Parathyroid adenoma (tissue), 2 donors: ENCODE results near the gene FAM174B.

Experiments used
- H2AFZ ChIP-seq: fragments of 300-600 bp; sonication (generic); one replicate; pipeline ENCODE4 v1.7.0; 2017; ENCODE audit warnings: antibody characterized with exemption, mild to moderate bottlenecking
- H3K27ac ChIP-seq: fragments of 300-600 bp; sonication (generic); one replicate; pipeline ENCODE4 v1.7.0; 2017
- H3K27me3 ChIP-seq: fragments of 300-600 bp; sonication (generic); one replicate; pipeline ENCODE4 v1.7.0; 2017; ENCODE audit warnings: low read length; ENCODE audit not compliant: control insufficient read depth, insufficient read depth
- H3K36me3 ChIP-seq: fragments of 300-600 bp; sonication (generic); one replicate; pipeline ENCODE4 v1.7.0; 2017; ENCODE audit warnings: low read length; ENCODE audit not compliant: control insufficient read depth, insufficient read depth
- H3K4me1 ChIP-seq: fragments of 300-600 bp; sonication (generic); one replicate; pipeline ENCODE4 v1.7.0; 2017; ENCODE audit warnings: control low read depth
- H3K4me2 ChIP-seq: fragments of 300-600 bp; sonication (generic); one replicate; pipeline ENCODE4 v1.7.0; 2017; ENCODE audit warnings: low read length
- H3K4me3 ChIP-seq: fragments of 300-600 bp; sonication (generic); one replicate; pipeline ENCODE4 v1.7.0; 2017; ENCODE audit warnings: low read depth, low read length
- H3K79me2 ChIP-seq: fragments of 300-600 bp; sonication (generic); one replicate; pipeline ENCODE4 v1.7.0; 2017; ENCODE audit warnings: control low read depth
- H3K9ac ChIP-seq: fragments of 300-600 bp; sonication (generic); one replicate; pipeline ENCODE4 v1.7.0; 2017; ENCODE audit warnings: mild to moderate bottlenecking
- H3K9me3 ChIP-seq: fragments of 300-600 bp; sonication (generic); one replicate; pipeline ENCODE4 v1.7.0; 2017; ENCODE audit warnings: low read length; ENCODE audit not compliant: control insufficient read depth
- TF ChIP-seq, protein P1 (sequence below): fragments of 300-600 bp; sonication (generic); IDR thresholded peaks from one replicate; pipeline ENCODE4 v1.7.0; 2017; ENCODE audit warnings: antibody characterized with exemption, mild to moderate bottlenecking
- donor health status: primary hyperparathyroidism.

FAM174B gene

DNA sequence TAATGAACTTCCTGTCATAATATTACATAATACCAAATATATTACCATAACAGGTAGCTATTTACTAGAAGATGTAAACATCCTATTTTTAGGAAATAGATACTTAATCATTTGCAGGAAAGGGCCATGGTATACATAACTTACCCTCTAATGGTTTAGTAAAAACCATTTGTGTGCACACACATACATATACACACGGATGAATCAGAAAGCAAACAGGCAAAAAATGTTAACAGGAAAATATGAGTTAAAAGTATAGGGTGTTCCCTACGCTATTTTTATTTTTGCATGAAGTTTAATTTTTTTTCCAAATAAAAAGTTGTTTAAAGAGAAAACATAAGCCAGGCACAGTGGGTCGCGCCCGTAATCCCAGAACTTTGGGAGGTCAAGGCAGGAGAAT, 34.6 kb downstream of the FAM174B start:
- no peak overlapping the region for H3K9ac ChIP-seq
- no peak overlapping the region for H3K4me2 ChIP-seq
- no peaks in the 10 kb centered on the region for H3K36me3 ChIP-seq
- no peak overlapping the region for H2AFZ ChIP-seq
- H3K9me3 ChIP-seq, result no peaks in the 10 kb centered on the region
- no peaks in the 10 kb centered on the region for H3K79me2 ChIP-seq
- no peak overlapping the region for H3K4me3 ChIP-seq
- H3K4me1 ChIP-seq, result no peaks in the 10 kb centered on the region
- H3K27me3 ChIP-seq, result no peaks in the 10 kb centered on the region
- TF ChIP-seq, protein P1, sequence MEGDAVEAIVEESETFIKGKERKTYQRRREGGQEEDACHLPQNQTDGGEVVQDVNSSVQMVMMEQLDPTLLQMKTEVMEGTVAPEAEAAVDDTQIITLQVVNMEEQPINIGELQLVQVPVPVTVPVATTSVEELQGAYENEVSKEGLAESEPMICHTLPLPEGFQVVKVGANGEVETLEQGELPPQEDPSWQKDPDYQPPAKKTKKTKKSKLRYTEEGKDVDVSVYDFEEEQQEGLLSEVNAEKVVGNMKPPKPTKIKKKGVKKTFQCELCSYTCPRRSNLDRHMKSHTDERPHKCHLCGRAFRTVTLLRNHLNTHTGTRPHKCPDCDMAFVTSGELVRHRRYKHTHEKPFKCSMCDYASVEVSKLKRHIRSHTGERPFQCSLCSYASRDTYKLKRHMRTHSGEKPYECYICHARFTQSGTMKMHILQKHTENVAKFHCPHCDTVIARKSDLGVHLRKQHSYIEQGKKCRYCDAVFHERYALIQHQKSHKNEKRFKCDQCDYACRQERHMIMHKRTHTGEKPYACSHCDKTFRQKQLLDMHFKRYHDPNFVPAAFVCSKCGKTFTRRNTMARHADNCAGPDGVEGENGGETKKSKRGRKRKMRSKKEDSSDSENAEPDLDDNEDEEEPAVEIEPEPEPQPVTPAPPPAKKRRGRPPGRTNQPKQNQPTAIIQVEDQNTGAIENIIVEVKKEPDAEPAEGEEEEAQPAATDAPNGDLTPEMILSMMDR, result no peak
- H3K27ac ChIP-seq, result no peak overlapping the region

DNA sequence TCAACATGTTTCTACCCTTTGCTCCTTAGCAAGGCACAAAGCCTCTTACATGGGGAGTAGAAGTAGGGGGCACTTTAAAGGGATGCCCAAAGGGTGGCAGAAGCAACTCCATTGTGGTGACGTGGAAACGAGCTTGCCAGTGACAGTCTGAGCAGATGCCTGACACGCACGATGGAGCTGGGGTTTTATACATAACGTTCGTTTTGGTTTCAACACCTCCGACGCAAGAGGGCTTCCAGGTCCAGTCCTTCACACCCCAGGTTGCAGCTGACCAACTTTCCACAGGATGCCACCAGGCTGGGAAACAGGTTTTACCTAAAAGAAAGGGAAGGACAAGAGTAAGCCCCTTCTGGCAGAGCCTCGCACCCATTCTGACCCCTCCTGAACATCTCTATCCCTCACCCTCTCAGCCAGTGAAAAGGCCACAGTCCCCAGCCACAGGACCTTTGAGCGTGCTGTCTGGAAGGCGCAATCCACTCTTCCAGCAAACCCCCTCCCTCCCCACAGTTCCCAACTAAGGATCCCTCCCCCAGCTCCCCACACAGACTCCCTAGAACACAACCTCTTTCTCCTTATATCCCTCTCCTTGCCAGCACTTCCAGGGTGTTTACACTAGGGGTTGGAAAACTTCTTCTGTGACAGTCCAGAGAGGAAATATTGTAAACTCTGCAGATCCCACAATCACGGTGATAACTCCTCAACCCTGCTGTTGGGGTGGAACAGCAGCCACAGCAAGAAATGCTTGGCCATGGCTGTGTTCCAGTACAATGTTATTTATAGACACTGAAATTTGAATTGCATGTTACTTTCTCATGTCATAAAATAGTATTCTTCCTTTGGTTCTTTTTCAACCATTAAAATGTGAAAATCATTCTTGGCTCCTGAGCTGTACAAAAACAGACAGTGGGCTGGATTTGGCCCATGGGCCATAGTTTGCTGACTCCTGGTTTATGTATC, 36.2 kb downstream of the FAM174B start:
- no peaks in the 10 kb centered on the region for H3K27me3 ChIP-seq
- no peaks in the 10 kb centered on the region for H3K36me3 ChIP-seq
- H3K79me2 ChIP-seq, result no peaks in the 10 kb centered on the region
- no peaks in the 10 kb centered on the region for H3K4me1 ChIP-seq
- no peak overlapping the region for H3K9ac ChIP-seq
- no peak overlapping the region for H3K4me3 ChIP-seq
- H2AFZ ChIP-seq, result no peak overlapping the region
- no peaks in the 10 kb centered on the region for H3K9me3 ChIP-seq
- no peak overlapping the region for H3K27ac ChIP-seq
- no peak overlapping the region for H3K4me2 ChIP-seq
- TF ChIP-seq, protein P1, result no peak

DNA sequence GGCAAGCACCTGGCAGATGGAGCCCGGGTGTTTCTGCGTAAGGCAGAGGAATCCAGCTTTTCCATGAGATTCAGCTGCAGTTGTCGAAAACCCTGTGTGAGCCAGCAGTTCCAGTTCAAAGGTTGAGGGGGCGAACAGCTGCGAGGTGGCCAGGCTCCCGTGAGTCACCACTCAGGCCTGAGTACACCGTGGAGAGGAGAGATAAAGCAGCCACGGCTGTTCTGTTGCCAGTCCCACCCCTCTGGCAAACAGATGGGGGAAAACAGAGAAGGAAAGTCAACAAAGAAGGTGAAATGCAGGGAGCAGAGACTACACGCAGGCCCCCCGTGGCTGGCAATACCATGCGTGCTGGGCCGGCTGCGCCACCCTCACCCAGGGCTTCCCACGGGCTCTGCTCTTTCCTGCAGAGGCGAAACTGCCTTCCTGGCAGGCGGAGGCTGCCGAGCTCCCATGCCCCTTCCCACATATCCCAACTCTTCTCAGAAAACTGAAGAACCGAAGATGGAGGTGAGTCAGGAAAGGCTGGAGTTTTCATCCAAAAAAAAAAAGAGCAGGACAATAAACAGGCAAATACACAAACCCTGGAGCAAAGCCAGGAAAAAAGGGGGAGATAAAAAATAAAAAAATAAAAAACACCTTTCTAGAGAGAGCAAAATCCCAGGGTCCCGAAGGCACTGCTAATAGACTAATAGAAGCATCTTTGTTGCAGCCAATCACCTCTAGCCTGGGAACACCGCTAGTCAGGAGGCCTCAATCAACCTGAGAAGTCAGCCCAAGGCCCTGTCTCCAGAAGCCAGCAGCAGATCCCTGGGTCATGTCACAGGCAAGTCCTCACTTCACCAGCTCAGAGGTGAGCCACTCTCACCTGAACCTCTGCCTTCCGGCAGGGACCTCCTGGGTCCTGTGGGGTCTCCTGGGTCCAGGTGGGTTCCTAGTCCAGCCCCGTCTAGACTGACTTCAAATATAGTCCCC, 37.7 kb downstream of the FAM174B start:
- TF ChIP-seq, protein P1, result no peak
- Histone ChIP-seq H3K4me3 (no peak overlapping the region), H3K4me1 (no peaks in the 10 kb centered on the region), H3K9me3 (no peaks in the 10 kb centered on the region), H3K9ac (no peak overlapping the region), H3K4me2 (no peak overlapping the region), H2AFZ (no peak overlapping the region), H3K27ac (no peak overlapping the region), H3K27me3 (no peaks in the 10 kb centered on the region), H3K36me3 (no peaks in the 10 kb centered on the region), H3K79me2 (no peaks in the 10 kb centered on the region)

DNA sequence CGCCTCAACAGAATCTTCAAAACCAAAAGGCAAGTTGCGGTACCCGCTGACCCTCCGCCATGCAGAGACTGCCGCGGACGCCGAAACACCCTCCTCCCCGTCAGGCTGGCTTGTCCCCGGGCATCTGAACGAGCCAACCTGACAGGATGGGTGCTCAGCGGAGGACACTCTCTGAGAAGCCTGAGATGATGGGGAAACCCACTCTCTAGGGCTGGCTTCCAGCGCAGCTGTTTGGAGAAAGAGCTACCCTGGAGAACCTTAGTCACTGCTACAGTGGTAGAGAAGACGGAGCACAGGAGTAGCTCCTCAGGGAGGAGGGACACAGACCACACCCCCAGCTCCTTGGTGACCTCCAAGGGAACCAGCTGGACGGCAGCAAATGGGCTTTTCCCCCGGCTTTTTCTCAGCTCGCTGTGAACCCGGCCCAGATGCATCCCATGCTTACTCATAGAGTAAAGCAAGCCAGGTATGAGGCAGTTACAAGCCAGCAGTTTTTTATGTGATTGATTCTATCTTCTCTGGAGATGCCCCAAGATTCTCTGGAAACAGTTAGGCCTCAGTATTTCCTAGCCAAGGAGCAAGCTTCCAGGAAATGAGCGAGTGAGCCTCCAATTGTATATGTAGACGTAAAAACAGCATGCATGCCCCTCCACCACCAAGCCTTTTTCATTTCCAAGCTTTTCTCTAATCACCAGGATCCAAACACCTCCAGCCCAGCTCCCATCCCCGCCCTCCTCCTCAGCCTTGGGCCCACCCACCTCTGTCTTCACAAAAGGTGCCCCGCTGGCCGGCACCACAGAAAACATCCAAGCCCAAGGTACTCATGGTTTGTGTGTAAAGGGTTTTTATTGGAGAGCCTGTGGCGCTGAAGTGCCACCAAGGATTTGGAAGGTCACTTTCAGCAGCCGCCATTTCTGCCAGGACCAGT, 38.7 kb downstream of the FAM174B start:
- Histone ChIP-seq H3K4me2 (no peak overlapping the region), H3K36me3 (no peaks in the 10 kb centered on the region), H3K4me1 (no peaks in the 10 kb centered on the region), H3K9ac (no peak overlapping the region), H3K27ac (no peak overlapping the region), H3K4me3 (no peak overlapping the region), H3K79me2 (no peaks in the 10 kb centered on the region), H3K27me3 (no peaks in the 10 kb centered on the region), H2AFZ (no peak overlapping the region), H3K9me3 (no peaks in the 10 kb centered on the region)
- TF ChIP-seq, protein P1, result no peak
